Left lung (tissue), 10 donors: ENCODE results near the gene PDCD7. TPM values are rescaled to one million over a fixed set of nuclear protein-coding genes. Genes with fewer than 3 reads are reported as not detected.
A peak's percentile ranks its signal among the peaks of the same experiment; 100 is the strongest.

Experiments
- ATAC-seq: fragments of 200-7000 bp; cut with Tn5 transposase; one replicate; pipeline ENCODE4 v1.9.1; 2020; ENCODE audit warnings: moderate library complexity
- DNase-seq, 4 donors: peaks; one replicate each; pipeline ENCODE4 v3.0.0-alpha.2; 2013 to 2020
- H3K27ac ChIP-seq, 2 donors: fragments of 200-600 bp; sonication (generic) in 1 of 2; one replicate each; pipeline versions ENCODE4 v1.5.0 to v1.8.0; 2020 to 2021
- H3K27me3 ChIP-seq, 2 donors: fragments of 200-600 bp; sonication (generic) in 1 of 2; one replicate each; pipeline versions ENCODE4 v1.5.0 to v1.8.0; 2020 to 2021
- H3K36me3 ChIP-seq, 2 donors: fragments of 200-600 bp; sonication (generic) in 1 of 2; one replicate each; pipeline versions ENCODE4 v1.5.0 to v1.8.0; 2020 to 2021
- H3K4me1 ChIP-seq, 2 donors: fragments of 200-600 bp; one replicate each; pipeline ENCODE4 v1.8.0; 2021
- H3K4me3 ChIP-seq, 2 donors: fragments of 200-600 bp; sonication (generic) in 1 of 2; one replicate each; pipeline versions ENCODE4 v1.5.0 to v1.8.0; 2020 to 2021; ENCODE audit warnings: mild to moderate bottlenecking in 1 of 2
- H3K9me3 ChIP-seq, 2 donors: fragments of 200-600 bp; sonication (generic) in 1 of 2; one replicate each; pipeline versions ENCODE4 v1.5.0 to v1.8.0; 2020 to 2021
- intact Hi-C, 2 donors: fragments of 100-400 bp; cut with DNase I; formaldehyde crosslinking; loops; one replicate each; pipeline versions ENCODE4 v1.11.2 to v1.14.2; 2022
- polyA plus RNA-seq, 6 donors: library from polyadenylated mRNA; unstranded; fragments of 120-200 nt; gene quantifications; one replicate each; pipeline ENCODE4 v1.2.1, GENCODE V29; 2013; ENCODE audit not compliant: insufficient read length in 6 of 6
- total RNA-seq, 2 donors: library from RNA; stranded (reverse); fragmentation: NEBNext Ultra II Directional; extraction: Animal tissue kit (Norgen Biotek cat#: 25700); gene quantifications; one replicate each; pipeline ENCODE4 v1.2.1, GENCODE V29; 2021
- TF ChIP-seq, protein P1 (sequence below), 2 donors: fragments of 200-600 bp; sonication (generic) in 1 of 2; IDR thresholded peaks; one replicate each; pipeline versions ENCODE4 v1.5.0 to v1.8.0; 2021; ENCODE audit warnings: antibody characterized with exemption in 2 of 2
- donor health status: DM: no; HTN: yes; CAD: no.
- donor health status: DM: no; HTN: no; CAD: no.

PDCD7 gene
- total and polyA plus RNA-seq, 8 donors, result 15.8 to 35.4 (median 33.8) TPM

GRCh38 chr15:65087411-65087810 is 46.2 kb downstream of the PDCD7 start:
- ATAC-seq (peak; percentile 56), DNase-seq (peak in 1 of 4 donors; percentile 63)
- H3K36me3 ChIP-seq, result no peaks in the 10 kb centered on the region
- H3K4me1 ChIP-seq, result peaks cover 27 to 45% of the 10 kb centered on the region in 2 donors
- no peaks in the 10 kb centered on the region for H3K9me3 ChIP-seq
- TF ChIP-seq, protein P1, sequence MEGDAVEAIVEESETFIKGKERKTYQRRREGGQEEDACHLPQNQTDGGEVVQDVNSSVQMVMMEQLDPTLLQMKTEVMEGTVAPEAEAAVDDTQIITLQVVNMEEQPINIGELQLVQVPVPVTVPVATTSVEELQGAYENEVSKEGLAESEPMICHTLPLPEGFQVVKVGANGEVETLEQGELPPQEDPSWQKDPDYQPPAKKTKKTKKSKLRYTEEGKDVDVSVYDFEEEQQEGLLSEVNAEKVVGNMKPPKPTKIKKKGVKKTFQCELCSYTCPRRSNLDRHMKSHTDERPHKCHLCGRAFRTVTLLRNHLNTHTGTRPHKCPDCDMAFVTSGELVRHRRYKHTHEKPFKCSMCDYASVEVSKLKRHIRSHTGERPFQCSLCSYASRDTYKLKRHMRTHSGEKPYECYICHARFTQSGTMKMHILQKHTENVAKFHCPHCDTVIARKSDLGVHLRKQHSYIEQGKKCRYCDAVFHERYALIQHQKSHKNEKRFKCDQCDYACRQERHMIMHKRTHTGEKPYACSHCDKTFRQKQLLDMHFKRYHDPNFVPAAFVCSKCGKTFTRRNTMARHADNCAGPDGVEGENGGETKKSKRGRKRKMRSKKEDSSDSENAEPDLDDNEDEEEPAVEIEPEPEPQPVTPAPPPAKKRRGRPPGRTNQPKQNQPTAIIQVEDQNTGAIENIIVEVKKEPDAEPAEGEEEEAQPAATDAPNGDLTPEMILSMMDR (IDR thresholded peaks at IDR 0.05), result no peak
- H3K4me3 ChIP-seq, result no peak overlapping the region
- intact Hi-C loops, result no loop called here
- peak overlapping the region; percentile 55 to 59 for H3K27ac ChIP-seq
- peaks cover 0 to 11% of the 10 kb centered on the region in 2 donors for H3K27me3 ChIP-seq

GRCh38 chr15:65086680-65087111 is 46.9 kb downstream of the PDCD7 start:
- ATAC-seq, result no peak
- H3K4me1 ChIP-seq, result peaks cover 34 to 53% of the 10 kb centered on the region in 2 donors
- intact Hi-C loops, result no loop called here
- no peak for DNase-seq
- TF ChIP-seq, protein P1 (IDR thresholded peaks at IDR 0.05), result no peak
- H3K27me3 ChIP-seq, result peaks cover 0 to 15% of the 10 kb centered on the region in 2 donors
- no peaks in the 10 kb centered on the region for H3K36me3 ChIP-seq
- H3K9me3 ChIP-seq, result no peaks in the 10 kb centered on the region
- H3K4me3 ChIP-seq, result no peak overlapping the region
- H3K27ac ChIP-seq, result peak overlapping the region in 1 of 2 donors; percentile 55

DNA sequence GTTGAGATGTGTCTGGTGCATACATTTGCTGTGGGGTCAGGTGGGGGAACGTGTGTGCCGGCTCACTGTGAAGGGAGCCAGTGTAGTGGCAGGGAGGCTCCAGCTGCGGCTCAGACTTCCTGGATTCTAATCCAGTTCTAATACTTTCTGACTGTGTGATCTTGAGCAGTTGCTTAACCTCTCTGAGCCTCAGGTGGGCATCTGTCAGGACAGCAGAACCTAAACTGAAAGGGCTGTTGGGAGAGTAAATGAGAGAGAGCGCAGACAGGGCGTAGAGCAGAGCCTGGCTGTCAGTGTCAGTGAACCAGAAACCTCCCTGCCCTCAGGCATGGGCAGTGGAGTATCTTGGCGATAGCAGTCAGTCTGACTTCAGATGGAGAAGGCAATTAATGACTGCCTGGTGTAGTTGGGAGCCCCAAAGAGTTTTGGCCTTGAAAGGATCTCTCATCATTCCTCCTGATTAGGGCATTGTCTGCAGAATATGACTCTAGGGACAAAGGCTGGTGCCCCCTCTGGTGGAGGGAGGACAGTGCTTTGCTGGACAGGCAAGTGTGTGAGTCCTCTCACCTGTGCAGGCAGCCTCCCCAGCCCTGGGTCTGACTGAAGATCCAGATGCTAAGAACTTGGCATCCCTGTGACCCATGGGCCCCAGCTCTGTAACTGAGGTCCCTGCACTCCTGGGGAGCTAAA is 47.5 kb downstream of the PDCD7 start:
- H3K9me3 ChIP-seq, result no peaks in the 10 kb centered on the region
- peak overlapping the region in 1 of 2 donors; percentile 23 for H3K27ac ChIP-seq
- peaks cover 0 to 15% of the 10 kb centered on the region in 2 donors for H3K27me3 ChIP-seq
- DNase-seq (no peak), ATAC-seq (no peak)
- H3K4me3 ChIP-seq, result no peak overlapping the region
- H3K4me1 ChIP-seq, result peaks cover 38 to 55% of the 10 kb centered on the region in 2 donors
- H3K36me3 ChIP-seq, result no peaks in the 10 kb centered on the region
- intact Hi-C loops, result no loop called here
- TF ChIP-seq, protein P1 (IDR thresholded peaks at IDR 0.05), result no peak

DNA sequence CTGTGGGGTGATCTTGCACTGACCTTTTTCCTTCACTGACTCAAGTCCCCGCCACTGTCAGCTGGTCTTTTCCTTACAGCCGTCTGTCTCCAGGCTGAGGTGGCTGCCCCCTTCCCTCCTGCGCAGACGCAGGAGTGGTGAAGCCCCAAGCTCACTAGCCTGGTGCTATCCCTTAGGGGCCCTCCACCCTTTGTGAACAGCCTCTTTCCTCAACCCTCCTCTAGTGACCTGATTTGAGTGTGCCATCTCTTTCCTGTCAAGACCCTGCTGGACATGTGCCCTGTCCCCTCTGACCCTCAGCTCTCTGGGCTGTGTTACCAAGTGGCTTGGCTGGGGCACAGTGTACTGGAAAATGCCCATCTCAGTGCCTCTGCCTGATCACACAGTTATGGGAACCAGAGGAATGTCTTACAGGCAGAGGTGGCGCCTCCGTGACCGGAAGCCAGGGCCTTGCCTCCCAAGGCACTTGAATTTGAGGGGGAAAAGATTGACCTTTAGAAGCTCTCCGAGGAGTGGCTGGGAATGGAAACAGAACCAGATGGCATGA is 48.3 kb downstream of the PDCD7 start:
- intact Hi-C loops, result no loop called here
- DNase-seq (no peak), ATAC-seq (peak; percentile 3)
- H3K36me3 ChIP-seq, result no peaks in the 10 kb centered on the region
- H3K9me3 ChIP-seq, result no peaks in the 10 kb centered on the region
- TF ChIP-seq, protein P1 (IDR thresholded peaks at IDR 0.05), result no peak
- H3K27me3 ChIP-seq, result peaks cover 0 to 15% of the 10 kb centered on the region in 2 donors
- peak overlapping the region in 1 of 2 donors; percentile 23 for H3K27ac ChIP-seq
- H3K4me1 ChIP-seq, result peaks cover 38 to 55% of the 10 kb centered on the region in 2 donors
- H3K4me3 ChIP-seq, result no peak overlapping the region

GRCh38 chr15:65084500-65085206 is 49.0 kb downstream of the PDCD7 start:
- ATAC-seq (no peak), DNase-seq (no peak)
- TF ChIP-seq, protein P1 (IDR thresholded peaks at IDR 0.05), result no peak
- Histone ChIP-seq H3K27ac (peak overlapping the region in 1 of 2 donors; percentile 23), H3K27me3 (peaks cover 0 to 15% of the 10 kb centered on the region in 2 donors), H3K4me3 (no peak overlapping the region), H3K4me1 (peaks cover 38 to 55% of the 10 kb centered on the region in 2 donors), H3K36me3 (no peaks in the 10 kb centered on the region), H3K9me3 (no peaks in the 10 kb centered on the region)
- intact Hi-C loops, result no loop called here
